Transverse colon (tissue), 4 donors: ENCODE data around the gene MSI2.

Experiments used
- CTCF ChIP-seq, 5 experiments: fragments of 200-600 bp in 3 of 5; fragments of 450-650 bp in 2 of 5; sonication (generic) in 3 of 5; IDR thresholded peaks; 1 replicate in 2 of 5; 2 replicates in 3 of 5; pipeline ENCODE4 v1.5.1; 2016 to 2017; ENCODE audit warnings: antibody characterized with exemption in 5 of 5, inconsistent platforms in 3 of 5, mild to moderate bottlenecking in 2 of 5, moderate library complexity in 1 of 5
- EP300 ChIP-seq: sonication (generic); formaldehyde crosslinking; IDR thresholded peaks from one replicate; pipeline ENCODE4 v1.6.1; 2017; ENCODE audit warnings: antibody characterized with exemption, low read depth
- POLR2A ChIP-seq: fragments of 450-650 bp; IDR thresholded peaks from one replicate; pipeline ENCODE4 v1.6.1; 2016; ENCODE audit warnings: antibody characterized with exemption, mild to moderate bottlenecking, moderate library complexity
- POLR2AphosphoS5 ChIP-seq, 3 donors: sonication (generic); formaldehyde crosslinking; IDR thresholded peaks; one replicate each; pipeline ENCODE4 v1.6.1; 2016; ENCODE audit warnings: antibody characterized with exemption in 3 of 3

GRCh38 chr17:57655553-57655952 lies 399.2 kb downstream of the MSI2 start:
- no peak for TF ChIP-seq POLR2A
- TF ChIP-seq CTCF (IDR thresholded peaks at IDR 0.05), result no peak
- no peak for TF ChIP-seq POLR2AphosphoS5 (IDR thresholded peaks at IDR 0.05)
- TF ChIP-seq EP300, result no peak
